GM21360 (cell line): ENCODE measurements around the gene FAXDC2.

Experiments
- ATAC-seq: cut with Tn5 transposase; IDR thresholded peaks from one replicate; pipeline ENCODE4 v1.9.1; 2021; ENCODE audit warnings: mild to moderate bottlenecking, moderate library complexity; ENCODE audit not compliant: unreplicated experiment

The FAXDC2 gene

GRCh38 chr5:154801083-154801482, 49.3 kb downstream of the FAXDC2 start:
- ATAC-seq: no peak

DNA sequence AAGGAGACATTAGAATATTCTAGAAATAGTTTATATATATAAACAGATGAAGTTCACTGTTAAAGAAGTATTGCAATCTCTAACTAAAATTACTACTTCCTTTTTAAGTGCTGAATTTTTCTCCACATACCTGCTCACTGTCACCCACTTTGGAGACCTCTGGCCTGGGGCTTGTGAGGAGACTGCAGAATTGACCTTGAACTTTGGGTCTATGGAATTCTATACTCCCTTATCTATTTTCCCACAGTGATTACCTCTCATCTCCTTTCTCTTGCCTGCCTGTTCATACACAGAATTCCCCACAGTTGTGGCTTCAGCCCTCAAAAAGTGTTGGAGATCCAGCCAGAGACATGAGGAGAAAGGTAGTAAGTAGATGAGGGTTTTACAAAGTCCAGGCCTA, 49.8 kb downstream of the FAXDC2 start:
- ATAC-seq: no peak

GRCh38 chr5:154797762-154798161, 52.6 kb downstream of the FAXDC2 start:
- no peak for ATAC-seq

GRCh38 chr5:154795235-154795596, 55.2 kb downstream of the FAXDC2 start:
- ATAC-seq: no peak

GRCh38 chr5:154794525-154795234, 55.7 kb downstream of the FAXDC2 start:
- no peak for ATAC-seq

GRCh38 chr5:154793599-154794524, 56.5 kb downstream of the FAXDC2 start:
- no peak for ATAC-seq

GRCh38 chr5:154791535-154791934, 58.9 kb downstream of the FAXDC2 start:
- peak; percentile 72 for ATAC-seq

GRCh38 chr5:154788212-154788611, 62.2 kb downstream of the FAXDC2 start:
- ATAC-seq: no peak

- no peak for ATAC-seq
These were observed 64.0 kb downstream of the FAXDC2 start for GRCh38 chr5:154786414-154786813.

- no peak for ATAC-seq
These were observed 65.5 kb downstream of the FAXDC2 start for GRCh38 chr5:154784856-154785255.

DNA sequence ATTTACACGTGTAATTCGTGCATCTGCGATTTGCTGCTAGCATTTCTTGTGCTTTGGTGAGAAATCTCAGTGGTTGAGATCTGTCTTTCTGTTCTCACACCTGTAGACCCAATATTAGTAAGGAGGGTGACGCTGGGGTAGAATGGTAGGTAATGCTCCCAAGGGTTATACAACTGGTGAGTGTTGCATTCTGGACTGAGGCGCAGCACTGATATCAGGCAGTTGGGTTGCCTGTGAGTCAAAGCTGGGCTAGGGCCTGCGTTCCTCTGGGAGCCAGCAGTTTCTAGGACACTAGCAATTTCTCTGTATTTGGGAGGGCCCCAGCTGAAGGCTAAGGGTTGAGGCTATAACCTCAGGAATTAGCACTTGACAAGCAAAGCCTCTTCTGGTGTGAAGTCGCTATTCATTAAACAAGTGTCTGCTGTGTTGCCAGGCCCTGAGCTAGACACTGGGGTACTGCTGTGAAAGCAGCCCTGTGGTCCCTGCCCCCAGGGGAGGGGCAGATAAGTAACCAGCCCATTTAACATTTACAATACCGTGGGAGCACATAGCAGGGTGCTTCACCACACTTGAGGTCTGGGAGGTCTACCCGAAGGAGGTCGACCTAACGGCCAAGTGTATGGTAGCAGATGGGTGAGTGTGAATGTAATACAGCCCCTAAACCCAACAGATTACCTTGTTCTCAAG, 66.5 kb downstream of the FAXDC2 start:
- ATAC-seq: peak; percentile 45

DNA sequence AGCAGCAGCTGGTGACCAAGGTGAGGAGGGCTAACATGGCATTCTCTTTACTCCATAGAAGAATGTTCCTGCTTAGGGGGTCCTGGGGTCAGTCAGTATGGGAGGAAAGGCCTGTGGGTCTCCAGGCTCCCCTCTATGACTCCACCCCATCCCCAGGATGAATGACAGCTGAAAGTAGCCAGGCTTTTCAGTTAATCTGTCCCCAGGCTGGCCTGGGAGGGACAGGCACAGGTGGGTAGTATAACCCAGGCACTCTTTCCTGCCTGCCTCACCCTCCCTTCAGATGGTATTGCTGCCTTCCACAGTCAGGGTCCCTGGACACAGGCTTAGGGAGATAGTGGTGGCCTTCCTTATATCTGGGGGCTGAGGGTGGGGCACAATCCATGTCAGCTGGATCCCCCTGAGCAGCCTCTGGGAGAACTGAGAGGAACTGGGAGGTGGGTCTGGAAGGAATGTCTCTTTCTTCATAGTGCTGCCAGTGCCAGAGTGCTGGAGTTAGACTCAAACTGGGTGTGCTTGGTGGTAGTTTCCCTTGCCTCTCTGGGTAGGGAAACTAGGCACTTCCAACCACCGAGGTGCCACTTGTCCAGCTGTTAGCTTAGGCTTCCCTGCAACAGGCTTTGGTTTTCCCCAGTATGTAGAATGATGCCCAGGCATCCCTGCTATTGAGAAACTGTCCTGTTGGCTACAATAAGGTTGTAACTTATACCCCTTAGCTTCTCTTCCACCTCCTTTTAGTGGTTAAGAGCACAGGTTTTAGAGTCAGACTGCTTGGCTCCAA, 67.4 kb downstream of the FAXDC2 start:
- no peak for ATAC-seq

- ATAC-seq: no peak
These were observed 68.1 kb downstream of the FAXDC2 start for GRCh38 chr5:154782326-154782725.

DNA sequence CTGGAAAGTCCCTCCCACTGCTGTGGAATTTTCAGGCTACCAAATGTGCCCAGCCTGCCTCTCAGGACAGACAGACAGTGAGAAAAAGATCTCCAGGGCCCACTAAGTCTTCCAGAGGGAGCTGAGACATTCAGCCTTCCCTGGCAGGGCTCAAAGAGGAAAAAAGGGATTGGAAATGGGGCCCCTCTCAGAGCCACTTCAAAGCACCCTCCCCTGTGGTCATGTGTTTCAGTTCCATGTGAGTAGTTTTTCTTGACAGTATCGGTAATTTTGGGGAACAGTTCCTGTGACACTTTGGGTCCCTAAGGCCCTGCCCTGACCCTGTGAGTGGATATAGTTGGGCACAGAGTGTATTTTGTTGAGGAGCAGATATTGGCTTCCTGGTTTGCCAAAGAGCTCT, 70.3 kb downstream of the FAXDC2 start:
- peak; percentile 41 for ATAC-seq

GRCh38 chr5:154779105-154779504, 71.3 kb downstream of the FAXDC2 start:
- no peak for ATAC-seq

GRCh38 chr5:154778534-154778933, 71.9 kb downstream of the FAXDC2 start:
- no peak for ATAC-seq

GRCh38 chr5:154776167-154776566, 74.2 kb downstream of the FAXDC2 start:
- ATAC-seq: no peak

GRCh38 chr5:154773326-154773725, 77.1 kb downstream of the FAXDC2 start:
- no peak for ATAC-seq

- ATAC-seq: no peak
These were observed 79.0 kb downstream of the FAXDC2 start for GRCh38 chr5:154771383-154771901.

DNA sequence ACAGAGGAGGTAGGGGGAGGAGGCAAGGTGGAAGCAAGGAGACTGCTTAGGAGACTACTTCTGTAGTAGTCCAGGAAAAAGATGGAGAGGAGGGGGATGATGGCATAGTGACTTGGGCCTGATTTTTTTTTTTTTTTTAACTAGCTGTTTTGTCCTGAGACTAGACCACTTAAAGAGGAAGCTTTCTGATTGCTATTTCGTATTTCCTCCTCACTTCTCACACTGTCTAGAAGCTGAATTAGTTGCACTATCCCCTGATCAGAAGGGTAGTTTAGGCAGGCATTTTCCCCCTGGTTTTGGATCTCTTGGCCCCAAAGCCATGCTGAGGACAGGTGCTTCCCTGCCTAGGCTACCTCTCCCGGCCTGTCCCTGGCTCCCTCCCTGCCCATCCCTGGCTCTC, 80.3 kb downstream of the FAXDC2 start:
- no peak for ATAC-seq
